Mesenchymal stem cell (in vitro differentiated cells and primary cell): ENCODE data around the gene APCDD1.

ENCODE experiments used
- DNase-seq: peaks from one replicate; pipeline ENCODE4 v3.0.0-alpha.2; 2013
- H2AFZ ChIP-seq: one replicate; pipeline ENCODE4 v1.6.1; 2013; ENCODE audit warnings: low read depth, mild to moderate bottlenecking, control low read depth, inconsistent platforms, low read length, moderate library complexity
- H2AK5ac ChIP-seq: 2 replicates; pipeline ENCODE4 v1.6.1; 2013; ENCODE audit warnings: low read length, moderate library complexity, mild to moderate bottlenecking, inconsistent platforms; ENCODE audit not compliant: severe bottlenecking
- H2BK120ac ChIP-seq: one replicate; pipeline ENCODE4 v1.6.1; 2013; ENCODE audit warnings: low read depth, mild to moderate bottlenecking, inconsistent platforms, low read length, moderate library complexity
- H2BK12ac ChIP-seq, 2 experiments: one replicate each; pipeline ENCODE4 v1.6.1; 2013; ENCODE audit warnings: inconsistent platforms in 2 of 2, low read length in 2 of 2, mild to moderate bottlenecking in 2 of 2, moderate library complexity in 2 of 2, control low read depth in 1 of 2
- H2BK15ac ChIP-seq: one replicate; pipeline ENCODE4 v1.6.1; 2013; ENCODE audit warnings: mild to moderate bottlenecking, low read depth, inconsistent platforms; ENCODE audit not compliant: poor library complexity, severe bottlenecking
- H2BK5ac ChIP-seq: 2 replicates; pipeline ENCODE4 v1.6.1; 2013; ENCODE audit warnings: low read depth, mild to moderate bottlenecking, low read length, control low read depth, inconsistent platforms; ENCODE audit not compliant: poor library complexity, severe bottlenecking
- H3K14ac ChIP-seq, 2 experiments: one replicate each; pipeline ENCODE4 v1.6.1; 2013; ENCODE audit warnings: inconsistent platforms in 2 of 2, low read length in 2 of 2, control low read depth in 1 of 2, mild to moderate bottlenecking in 1 of 2, moderate library complexity in 1 of 2
- H3K18ac ChIP-seq, 2 experiments: one replicate each; pipeline ENCODE4 v1.6.1; 2013; ENCODE audit warnings: inconsistent platforms in 2 of 2, low read length in 2 of 2, control low read depth in 1 of 2, low read depth in 1 of 2, mild to moderate bottlenecking in 1 of 2
- H3K23ac ChIP-seq, 2 experiments: one replicate each; pipeline ENCODE4 v1.6.1; 2013; ENCODE audit warnings: inconsistent platforms in 2 of 2, low read length in 2 of 2, mild to moderate bottlenecking in 2 of 2, moderate library complexity in 2 of 2, control low read depth in 1 of 2
- H3K27ac ChIP-seq: 2 replicates; pipeline ENCODE4 v1.5.1; 2013; ENCODE audit warnings: mild to moderate bottlenecking, moderate library complexity, low read length, control low read depth, inconsistent platforms; ENCODE audit not compliant: poor library complexity, severe bottlenecking
- H3K27me3 ChIP-seq, 2 experiments: 2 replicates each; pipeline versions ENCODE4 v1.6.1 to v1.7.0; 2013; ENCODE audit warnings: low read length in 2 of 2, mild to moderate bottlenecking in 2 of 2, moderate library complexity in 2 of 2, control low read depth in 1 of 2, inconsistent platforms in 1 of 2; ENCODE audit not compliant: control insufficient read depth in 1 of 2, insufficient read depth in 1 of 2
- H3K36me3 ChIP-seq, 2 experiments: 2 replicates each; pipeline versions ENCODE4 v1.6.1 to v1.7.0; 2013; ENCODE audit warnings: low read length in 2 of 2, control low read depth in 1 of 2, inconsistent platforms in 1 of 2, low read depth in 1 of 2, mild to moderate bottlenecking in 1 of 2; ENCODE audit not compliant: insufficient read depth in 2 of 2, control insufficient read depth in 1 of 2
- H3K4ac ChIP-seq, 2 experiments: one replicate each; pipeline ENCODE4 v1.6.1; 2013; ENCODE audit warnings: inconsistent platforms in 2 of 2, low read length in 2 of 2, mild to moderate bottlenecking in 2 of 2, moderate library complexity in 2 of 2, control low read depth in 1 of 2, low read depth in 1 of 2
- H3K4me1 ChIP-seq: 2 replicates; pipeline ENCODE4 v1.6.1; 2013; ENCODE audit warnings: low read depth, low read length, control low read depth; ENCODE audit not compliant: control insufficient read depth, insufficient read depth
- H3K4me2 ChIP-seq: 2 replicates; pipeline ENCODE4 v1.6.1; 2013; ENCODE audit warnings: low read length, mild to moderate bottlenecking, inconsistent platforms; ENCODE audit not compliant: poor library complexity, severe bottlenecking
- H3K4me3 ChIP-seq, 2 experiments: 2 replicates each; pipeline versions ENCODE4 v1.5.1 to v1.7.0; 2013; ENCODE audit warnings: low read length in 2 of 2, mild to moderate bottlenecking in 2 of 2, control low read depth in 1 of 2, low read depth in 1 of 2; ENCODE audit not compliant: insufficient read depth in 1 of 2
- H3K79me1 ChIP-seq: replicated peaks from 2 replicates; pipeline ENCODE4 v1.6.1; 2013; ENCODE audit warnings: mild to moderate bottlenecking, control low read depth, low read length, inconsistent platforms; ENCODE audit not compliant: poor library complexity, severe bottlenecking
- H3K9ac ChIP-seq: 2 replicates; pipeline ENCODE4 v1.7.0; 2013; ENCODE audit warnings: mild to moderate bottlenecking, low read length, moderate library complexity
- H3K9me3 ChIP-seq: 2 replicates; pipeline ENCODE4 v1.7.0; 2013; ENCODE audit warnings: mild to moderate bottlenecking, low read length; ENCODE audit not compliant: control insufficient read depth
- H4K8ac ChIP-seq: one replicate; pipeline ENCODE4 v1.6.1; 2013; ENCODE audit warnings: inconsistent platforms, mild to moderate bottlenecking, low read length, moderate library complexity
- H4K91ac ChIP-seq: one replicate; pipeline ENCODE4 v1.6.1; 2013; ENCODE audit warnings: mild to moderate bottlenecking, low read length, inconsistent platforms
- WGBS: methylation state at CpG from one replicate; pipeline ENCODE4 v1.1.7; 2013; ENCODE audit warnings: mixed read lengths; 5-methylcytosine and 5-hydroxymethylcytosine counted together

Gene APCDD1

GRCh38 chr18:10518595-10519255, 64.3 kb downstream of the APCDD1 start:
- peak; percentile 60 for DNase-seq
- Histone ChIP-seq H3K4me3 (no peak overlapping the region), H2AFZ (no peak overlapping the region), H3K9ac (peak overlapping the region; percentile 37), H2AK5ac (no peak overlapping the region), H3K4me1 (peaks cover 5% of the 10 kb centered on the region), H3K27ac (no peak overlapping the region), H3K18ac (peak overlapping the region in 1 of 2 experiments; percentile 68), H2BK15ac (peak overlapping the region; percentile 86), H2BK5ac (no peak overlapping the region), H3K9me3 (no peaks in the 10 kb centered on the region), H3K4ac (peak overlapping the region in 1 of 2 experiments; percentile 86), H3K36me3 (no peaks in the 10 kb centered on the region), H3K27me3 (peaks cover 3 to 32% of the 10 kb centered on the region in 2 experiments), H2BK12ac (peak overlapping the region; percentile 92 to 93), H3K4me2 (no peak overlapping the region), H4K91ac (peak overlapping the region; percentile 64), H3K79me1 (no peaks in the 10 kb centered on the region), H4K8ac (peak overlapping the region; percentile 74), H3K23ac (no peak overlapping the region), H2BK120ac (no peak overlapping the region), H3K14ac (no peak overlapping the region)
- WGBS = 59% methylated on average over 12 of the region's 12 CpGs

GRCh38 chr18:10519366-10519765, 64.9 kb downstream of the APCDD1 start:
- Histone ChIP-seq H3K36me3 (no peaks in the 10 kb centered on the region), H3K79me1 (no peaks in the 10 kb centered on the region), H3K4me3 (peak overlapping the region in 1 of 2 experiments; percentile 56), H3K27me3 (peaks cover 0 to 28% of the 10 kb centered on the region in 2 experiments), H2AFZ (no peak overlapping the region), H3K18ac (peak overlapping the region in 1 of 2 experiments; percentile 68), H2BK12ac (peak overlapping the region; percentile 92 to 93), H3K14ac (peak overlapping the region in 1 of 2 experiments; percentile 35), H3K9me3 (no peaks in the 10 kb centered on the region), H3K27ac (no peak overlapping the region), H4K8ac (peak overlapping the region; percentile 45), H2BK5ac (no peak overlapping the region), H3K4me2 (no peak overlapping the region), H4K91ac (peak overlapping the region; percentile 64), H3K4ac (peak overlapping the region; percentile 56 to 86), H3K9ac (peak overlapping the region; percentile 77), H3K4me1 (peaks cover 5% of the 10 kb centered on the region), H2BK15ac (peak overlapping the region; percentile 86), H2AK5ac (peak overlapping the region; percentile 27), H2BK120ac (no peak overlapping the region), H3K23ac (no peak overlapping the region)
- 92% methylated on average over 1 of the region's 2 CpGs for WGBS
- no peak for DNase-seq

GRCh38 chr18:10519999-10520935, 65.8 kb downstream of the APCDD1 start:
- 28% methylated on average over 11 of the region's 17 CpGs for WGBS
- H3K14ac ChIP-seq = no peak overlapping the region
- peak overlapping the region in 1 of 2 experiments; percentile 12 for H2BK12ac ChIP-seq
- H2BK120ac ChIP-seq = no peak overlapping the region
- no peaks in the 10 kb centered on the region for H3K36me3 ChIP-seq
- H3K4me3 ChIP-seq = peak overlapping the region in 1 of 2 experiments; percentile 56
- H3K23ac ChIP-seq = no peak overlapping the region
- peak; percentile 89 for DNase-seq
- H3K79me1 ChIP-seq = no peaks in the 10 kb centered on the region
- no peak overlapping the region for H2AFZ ChIP-seq
- H4K91ac ChIP-seq = no peak overlapping the region
- no peak overlapping the region for H4K8ac ChIP-seq
- no peak overlapping the region for H3K27ac ChIP-seq
- no peak overlapping the region for H3K18ac ChIP-seq
- no peak overlapping the region for H2BK5ac ChIP-seq
- no peak overlapping the region for H2AK5ac ChIP-seq
- peaks cover 5% of the 10 kb centered on the region for H3K4me1 ChIP-seq
- H3K9me3 ChIP-seq = no peaks in the 10 kb centered on the region
- H2BK15ac ChIP-seq = no peak overlapping the region
- peak overlapping the region; percentile 77 for H3K9ac ChIP-seq
- H3K4me2 ChIP-seq = no peak overlapping the region
- H3K4ac ChIP-seq = no peak overlapping the region
- H3K27me3 ChIP-seq = peaks cover 0 to 21% of the 10 kb centered on the region in 2 experiments

GRCh38 chr18:10521566-10521965, 67.1 kb downstream of the APCDD1 start:
- peak overlapping the region in 1 of 2 experiments; percentile 70 for H2BK12ac ChIP-seq
- peaks cover 0 to 8% of the 10 kb centered on the region in 2 experiments for H3K27me3 ChIP-seq
- H3K4me1 ChIP-seq = peaks cover 5% of the 10 kb centered on the region
- H3K79me1 ChIP-seq = no peaks in the 10 kb centered on the region
- no peak overlapping the region for H3K4me2 ChIP-seq
- H3K4me3 ChIP-seq = no peak overlapping the region
- no peak overlapping the region for H2BK15ac ChIP-seq
- no peak overlapping the region for H2BK120ac ChIP-seq
- no peak overlapping the region for H2BK5ac ChIP-seq
- DNase-seq = no peak
- H4K91ac ChIP-seq = no peak overlapping the region
- no peak overlapping the region for H3K4ac ChIP-seq
- H3K36me3 ChIP-seq = no peaks in the 10 kb centered on the region
- H2AK5ac ChIP-seq = no peak overlapping the region
- H3K23ac ChIP-seq = no peak overlapping the region
- no peak overlapping the region for H2AFZ ChIP-seq
- no peak overlapping the region for H4K8ac ChIP-seq
- no peak overlapping the region for H3K27ac ChIP-seq
- WGBS = 87% methylated on average over 8 of the region's 8 CpGs
- no peaks in the 10 kb centered on the region for H3K9me3 ChIP-seq
- H3K18ac ChIP-seq = peak overlapping the region in 1 of 2 experiments; percentile 11
- no peak overlapping the region for H3K9ac ChIP-seq
- H3K14ac ChIP-seq = no peak overlapping the region
